ENCODE data around the gene METTL8. TPM values are rescaled to one million over a fixed set of nuclear protein-coding genes. Genes with fewer than 3 reads are reported as not detected.

METTL8 gene
- total RNA-seq, 1 experiment from 2014 or later, result 28.9 TPM

GRCh38 chr2:171271386-171271785, 162.4 kb downstream of the METTL8 start:
- no peak for DNase-seq
- Histone ChIP-seq H3K36me3 (replicated peaks; ENCODE audit: control insufficient read depth, insufficient read depth, low read length) (no peaks in the 10 kb centered on the region), H3K27me3 (ENCODE audit: control insufficient read depth, insufficient read depth, low read length) (no peaks in the 10 kb centered on the region), H3K4me3 (ENCODE audit: insufficient read depth, low read depth, low read length) (no peak overlapping the region)

GRCh38 chr2:171267855-171268629, 165.7 kb downstream of the METTL8 start:
- H3K27me3 ChIP-seq (ENCODE audit: control insufficient read depth, insufficient read depth, low read length), result no peaks in the 10 kb centered on the region
- DNase-seq, result no peak
- H3K4me3 ChIP-seq (ENCODE audit: insufficient read depth, low read depth, low read length), result no peak overlapping the region
- H3K36me3 ChIP-seq (replicated peaks; ENCODE audit: control insufficient read depth, insufficient read depth, low read length), result no peaks in the 10 kb centered on the region

Other genes starting within 250 kb of the METTL8 start
- gene DCAF17, start 236 bp upstream of the METTL8 start, total RNA-seq (2014; rRNA removed; shearing (Covaris generic)), result 15.1 and 22.9 TPM in 2 replicates
- 2.4 and 4.0 TPM in 2 replicates for gene CYBRD1, start 88.5 kb upstream of the METTL8 start, total RNA-seq (2014; rRNA removed; shearing (Covaris generic))